HG03108 (cell line): ENCODE measurements around the gene IKBIP.
"Not testable (repeated sequence)": the region's sequence is repeated elsewhere in the genome, so short reads cannot be mapped to it uniquely, and the experiment has no call there.

Experiments used
- ATAC-seq: cut with Tn5 transposase; IDR thresholded peaks from one replicate; pipeline ENCODE4 v1.9.1; 2021; ENCODE audit warnings: moderate library complexity; ENCODE audit not compliant: unreplicated experiment

Gene IKBIP

DNA sequence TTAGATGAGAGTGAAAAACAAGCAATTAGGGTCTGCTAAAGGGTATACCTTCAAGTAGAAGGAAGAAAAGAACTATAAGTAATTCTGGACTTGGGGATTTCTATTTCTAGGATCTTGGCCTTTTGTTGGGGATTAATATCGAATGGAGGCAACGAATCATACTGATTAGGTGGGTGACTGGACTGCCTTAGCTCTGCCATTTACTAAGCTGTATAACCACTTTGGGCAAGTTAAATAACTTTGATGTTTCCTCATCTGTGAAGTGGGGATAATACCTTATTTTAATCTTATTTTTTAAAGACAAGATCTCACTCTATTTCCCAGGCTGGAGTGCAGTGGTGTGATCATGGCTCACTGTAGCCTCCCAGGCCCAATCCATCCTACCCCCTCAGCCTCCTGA lies 6.6 kb downstream of the IKBIP start:
- ATAC-seq: no peak

DNA sequence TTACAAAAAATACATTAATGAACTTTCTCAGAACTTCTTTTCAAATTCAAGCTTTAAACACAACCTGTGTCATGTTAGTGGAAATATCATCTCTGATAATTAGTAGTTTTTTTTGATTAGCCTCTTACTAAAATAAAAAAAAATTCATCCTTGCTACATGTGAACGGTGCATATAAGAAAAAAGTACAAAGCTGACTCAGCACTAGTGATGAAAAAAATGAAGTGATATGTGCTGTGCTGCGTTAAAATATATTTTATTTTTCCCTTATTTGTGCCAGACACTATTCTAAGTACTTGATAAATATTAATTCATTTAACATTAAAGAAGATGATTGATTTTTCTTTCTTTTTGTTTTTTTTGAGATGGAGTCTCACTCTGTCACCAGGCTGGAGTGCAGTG lies 7.5 kb downstream of the IKBIP start:
- ATAC-seq: no peak

DNA sequence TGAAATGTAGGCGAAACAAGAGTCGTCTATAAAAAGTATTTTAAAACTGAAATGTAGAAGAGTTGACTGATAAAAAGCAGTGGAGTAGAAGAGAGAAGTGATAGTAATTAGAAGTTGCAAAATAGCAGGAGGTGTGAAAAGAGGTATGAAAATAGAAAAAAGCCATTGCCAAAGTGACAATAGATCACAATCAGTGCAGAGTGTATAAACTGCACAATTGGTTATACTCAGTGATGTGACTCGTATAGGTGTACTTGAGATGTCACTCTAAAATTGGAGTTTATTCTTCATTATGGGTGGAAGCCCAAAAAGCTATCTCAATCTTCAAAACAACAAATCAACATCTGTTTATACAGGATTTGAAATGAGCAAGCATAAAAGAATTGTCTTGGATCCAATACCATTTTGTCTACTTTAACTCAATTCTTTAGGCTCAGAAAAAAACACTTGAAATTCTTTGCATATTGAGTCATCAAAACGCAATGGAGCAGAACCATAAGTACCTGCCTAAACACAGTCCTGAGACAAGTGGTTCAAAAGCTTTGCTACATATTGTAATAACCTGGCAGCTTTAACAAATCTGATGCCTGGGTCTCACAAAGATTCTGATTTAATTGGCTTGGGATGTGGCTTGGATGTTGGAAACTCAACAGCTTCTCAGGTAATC lies 8.8 kb downstream of the IKBIP start:
- ATAC-seq: peak; percentile 56

DNA sequence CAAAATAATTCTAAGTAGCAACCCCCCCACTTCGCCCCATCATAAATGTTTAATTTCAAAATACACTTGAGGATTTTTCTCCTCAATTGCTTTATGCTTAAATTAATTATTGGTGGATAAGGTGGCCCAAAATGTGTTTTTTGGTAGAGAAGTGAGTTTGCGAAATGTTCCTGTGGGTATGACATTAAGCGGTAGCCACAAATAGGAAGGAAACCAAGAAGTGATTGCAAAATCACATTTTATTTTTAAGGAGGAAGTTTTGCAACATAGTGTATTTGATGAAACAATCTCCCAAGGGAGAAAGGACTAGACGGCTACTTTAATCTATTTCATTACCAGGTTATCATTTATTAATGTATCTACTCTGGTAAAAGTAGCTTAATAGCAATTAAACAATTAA lies 25.6 kb downstream of the IKBIP start:
- no peak for ATAC-seq

DNA sequence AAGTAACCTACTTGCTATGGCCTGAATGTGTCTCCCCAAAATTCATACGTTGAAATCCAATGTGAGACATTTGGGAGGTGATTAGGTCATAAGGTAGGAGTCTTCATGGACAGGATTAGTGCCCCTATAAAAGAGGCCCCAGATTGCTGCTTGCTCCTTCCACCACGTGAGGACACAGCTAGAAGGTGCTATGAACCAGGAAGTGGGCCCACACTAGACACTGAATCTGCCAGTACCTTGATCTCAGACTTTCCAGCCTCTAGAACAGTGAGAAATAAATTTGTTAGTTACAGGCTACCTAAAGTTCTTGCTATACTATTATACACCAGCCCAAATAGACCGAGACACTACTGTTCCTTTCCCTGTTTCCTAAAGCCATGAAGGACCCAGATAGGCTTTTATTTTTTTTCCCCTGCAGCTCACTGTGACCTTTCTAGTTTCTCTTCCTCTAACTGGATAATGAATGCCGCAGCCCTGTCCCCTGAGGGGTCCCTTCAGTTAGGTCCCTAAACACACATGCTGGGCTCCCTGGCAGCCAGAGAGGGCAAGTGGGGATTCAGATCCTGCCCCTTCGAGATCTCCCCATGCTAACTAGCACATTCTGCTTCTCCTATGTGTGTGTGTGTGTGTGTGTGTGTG lies 31.8 kb downstream of the IKBIP start:
- peak; percentile 84 for ATAC-seq

DNA sequence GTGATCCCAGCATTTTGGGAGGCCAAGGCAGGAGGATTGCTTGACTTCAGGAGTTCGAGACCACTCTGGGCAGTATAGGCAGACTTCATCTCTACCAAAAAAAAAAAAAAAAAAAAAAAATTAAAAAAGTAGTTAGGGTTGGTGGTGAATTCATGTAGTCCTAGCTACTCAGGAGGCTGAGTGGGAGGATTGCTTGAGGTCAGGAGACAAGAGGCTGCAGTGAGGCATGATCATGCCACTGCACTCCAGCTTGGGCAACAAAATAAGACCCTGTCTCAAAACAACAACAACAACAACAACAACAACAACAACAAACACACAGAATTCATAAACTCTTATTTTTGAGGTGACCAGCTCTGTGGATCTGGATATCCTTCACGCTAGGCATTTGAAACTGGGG lies 34.0 kb downstream of the IKBIP start:
- no peak for ATAC-seq

DNA sequence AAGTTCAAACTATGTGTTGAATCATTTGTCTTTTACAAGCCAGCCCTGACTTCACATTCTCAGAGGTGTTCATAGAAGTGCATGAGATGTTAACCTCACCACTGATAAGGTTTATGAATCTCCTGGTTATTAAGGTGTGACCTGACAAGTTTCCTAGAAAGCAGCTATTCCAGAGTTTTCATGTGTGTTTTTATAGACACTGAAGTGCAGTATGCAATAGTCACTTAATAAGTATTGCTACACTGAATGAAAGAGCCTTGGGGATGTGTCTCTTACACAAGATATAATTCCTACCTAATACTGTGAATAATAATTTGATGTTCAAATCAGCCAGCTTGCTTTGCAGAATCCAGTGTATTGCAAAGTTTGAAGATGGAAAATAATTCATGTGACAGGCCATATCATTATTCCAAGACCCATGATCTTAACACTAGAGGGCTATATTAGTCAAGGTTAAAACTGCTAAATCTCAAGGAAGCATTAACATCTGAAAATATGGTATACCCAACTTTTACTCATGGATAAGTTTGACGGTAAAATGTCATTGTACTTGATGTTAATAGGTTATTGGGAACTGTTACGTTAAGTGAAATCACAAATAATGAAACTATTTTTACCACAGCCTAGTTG lies 38.1 kb downstream of the IKBIP start:
- no peak for ATAC-seq

DNA sequence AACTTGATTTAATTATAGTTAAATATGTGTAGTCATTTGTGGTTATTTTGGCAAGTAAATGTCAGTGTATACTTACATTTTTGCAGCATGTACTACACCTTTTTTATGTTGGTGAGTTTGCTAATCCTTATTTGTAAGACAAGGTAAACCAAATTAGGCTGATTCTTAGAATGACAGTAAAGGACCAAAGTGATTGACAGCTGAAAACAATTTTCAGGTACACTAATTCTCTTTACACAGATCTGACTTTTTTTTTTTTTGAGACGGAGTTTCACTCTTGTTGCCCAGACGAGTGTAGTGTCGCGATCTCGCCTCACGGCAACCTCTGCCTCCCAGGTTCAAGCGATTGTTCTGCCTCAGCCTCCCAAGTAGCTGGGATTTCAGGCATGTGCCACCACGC lies 42.7 kb downstream of the IKBIP start:
- ATAC-seq: no peak

DNA sequence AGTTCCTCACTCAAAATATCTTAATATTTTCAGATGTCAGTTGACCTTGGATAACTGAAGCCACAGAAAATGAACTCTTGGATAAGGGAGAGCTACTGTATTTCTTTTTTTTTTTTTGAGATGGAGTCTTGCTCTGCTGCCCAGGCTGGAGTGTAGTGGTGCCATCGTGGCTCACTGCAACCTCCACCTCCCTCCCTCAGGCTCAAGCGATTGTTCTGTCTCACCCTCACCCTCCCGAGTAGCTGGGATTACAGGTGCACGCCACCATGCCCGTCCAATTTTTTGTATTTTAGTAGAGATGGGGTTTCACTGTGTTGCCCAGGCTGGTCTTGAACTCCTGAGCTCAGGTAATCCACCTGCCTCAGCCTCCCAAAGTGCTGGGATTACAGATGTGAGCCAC lies 47.3 kb downstream of the IKBIP start:
- ATAC-seq: not testable (repeated sequence)

DNA sequence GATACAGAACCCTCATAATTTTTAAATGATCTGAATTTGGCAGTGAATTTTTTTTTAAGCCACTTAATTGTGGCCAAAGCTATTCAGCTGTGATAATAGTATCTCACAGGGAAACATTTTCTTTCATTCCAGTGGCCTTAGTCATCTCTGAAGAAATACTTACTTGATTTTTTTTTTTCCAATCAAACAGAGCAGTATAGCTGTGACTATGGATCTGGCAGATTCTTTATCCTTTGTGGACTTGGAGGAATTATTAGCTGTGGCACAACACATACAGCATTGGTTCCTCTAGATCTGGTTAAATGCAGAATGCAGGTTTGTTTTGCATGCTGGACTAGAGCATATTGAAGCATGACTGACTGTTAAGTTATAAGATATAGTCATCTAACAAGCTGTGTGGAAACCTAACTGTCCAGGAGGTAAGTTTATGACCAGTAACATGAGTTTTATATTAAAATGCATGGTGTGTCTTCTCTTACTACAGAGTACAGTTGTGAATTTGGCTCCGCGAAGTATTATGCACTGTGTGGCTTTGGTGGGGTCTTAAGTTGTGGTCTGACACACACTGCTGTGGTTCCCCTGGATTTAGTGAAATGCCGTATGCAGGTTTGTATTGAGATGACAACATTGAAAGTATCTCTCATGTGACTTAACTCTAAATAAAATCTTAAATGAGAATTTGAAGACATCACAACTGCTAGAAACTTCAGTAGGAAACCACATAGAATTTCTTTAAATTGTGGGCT lies 49.2 kb downstream of the IKBIP start:
- ATAC-seq: no peak

DNA sequence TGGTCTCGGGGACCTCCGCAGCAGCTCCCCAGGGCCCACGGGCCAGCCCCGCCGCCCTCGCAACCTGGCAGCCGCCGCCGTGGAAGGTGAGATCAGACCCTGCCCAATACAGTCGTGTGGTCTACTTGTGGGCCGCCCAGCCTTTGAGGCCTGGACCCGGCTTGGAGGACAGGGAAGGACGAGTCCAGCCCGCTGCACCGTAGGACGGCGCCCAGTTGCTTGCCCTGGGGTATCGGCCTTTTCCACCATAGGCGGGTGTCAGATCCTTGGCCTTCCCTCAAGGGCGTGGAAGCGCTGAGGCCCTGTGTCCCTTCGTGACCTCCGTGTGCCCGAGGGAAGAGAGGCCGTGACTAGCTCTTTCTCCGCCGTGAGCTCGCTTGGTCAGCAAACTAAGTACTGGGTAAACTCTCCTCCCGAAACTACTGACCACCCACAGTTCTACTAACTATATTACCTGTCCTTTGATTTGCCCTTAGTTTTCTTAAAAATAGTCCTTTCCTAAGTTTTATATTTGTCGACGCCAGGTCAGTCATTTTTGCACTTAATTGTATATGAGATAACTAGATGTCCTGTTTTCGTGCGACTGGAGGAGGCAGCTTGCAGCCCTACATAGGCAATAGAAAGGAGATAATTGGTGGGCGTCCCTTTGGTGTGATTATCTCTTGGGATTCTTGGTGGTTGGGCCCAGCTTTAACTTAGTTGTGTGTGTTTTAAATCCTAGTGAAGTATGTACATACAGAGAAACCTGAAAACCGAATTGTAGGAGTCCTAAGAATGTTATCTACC lies 50.3 kb downstream of the IKBIP start:
- no peak for ATAC-seq

DNA sequence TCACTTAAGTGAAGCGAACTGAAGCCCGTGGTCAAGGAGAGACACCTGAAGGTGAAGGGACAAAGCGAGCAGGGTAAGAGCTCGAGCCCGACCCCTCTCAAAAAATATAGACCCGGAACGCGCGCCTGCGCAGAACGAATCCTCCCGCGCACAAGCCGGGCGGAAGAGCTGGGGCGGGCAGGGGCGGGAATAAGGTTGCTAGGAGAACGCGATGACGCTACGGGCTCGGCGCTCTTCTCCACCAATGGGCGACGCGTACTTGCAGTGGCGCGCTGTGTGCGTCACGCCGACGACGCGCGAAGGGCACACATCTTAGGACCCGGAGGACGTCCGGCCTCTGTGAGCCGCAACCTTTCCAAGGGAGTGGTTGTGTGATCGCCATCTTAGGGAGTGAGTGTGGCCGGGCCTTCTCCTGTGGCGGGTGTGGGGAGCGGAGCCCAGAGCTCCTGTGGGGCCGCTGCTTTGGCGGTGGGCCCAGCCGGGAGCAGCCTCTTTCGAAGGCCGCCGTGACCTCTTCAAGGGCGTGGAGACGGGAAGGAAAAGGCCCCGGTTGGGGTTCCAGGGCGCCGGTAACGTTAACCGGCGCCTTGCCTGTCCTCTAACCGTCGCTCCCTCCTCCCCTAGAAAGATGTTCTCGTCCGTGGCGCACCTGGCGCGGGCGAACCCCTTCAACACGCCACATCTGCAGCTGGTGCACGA lies 51.1 kb downstream of the IKBIP start, which contains the start of gene SLC25A3:
Gene SLC25A3, plus strand, starts transcription at position 336 of the 699 bp plus-strand sequence. Its CDS starts 293 bp downstream, at position 629.
- ATAC-seq: peak; percentile 100

DNA sequence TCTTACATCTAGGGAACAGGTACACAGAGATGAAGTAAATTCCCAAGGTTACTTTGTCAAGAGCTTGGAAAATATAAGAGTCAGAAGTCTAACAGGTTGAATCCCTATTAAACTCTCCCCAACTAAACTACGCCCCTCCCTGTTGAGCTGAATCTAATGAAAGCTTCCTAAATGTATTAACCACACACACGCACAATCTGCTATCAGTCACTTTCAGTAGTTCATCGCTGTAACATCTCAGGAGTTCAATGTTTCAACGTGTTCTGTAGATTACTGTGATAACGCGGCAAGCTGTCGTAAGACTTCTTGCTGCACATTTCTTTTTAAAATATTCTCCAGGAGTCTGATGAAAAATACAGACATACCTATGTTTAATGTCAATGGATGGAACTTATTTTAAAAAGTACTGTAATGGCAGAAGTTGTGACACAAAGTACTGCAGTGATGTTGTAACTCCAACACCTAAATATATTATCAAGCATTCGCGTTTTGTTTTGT lies 51.7 kb downstream of the IKBIP start:
- no peak for ATAC-seq

DNA sequence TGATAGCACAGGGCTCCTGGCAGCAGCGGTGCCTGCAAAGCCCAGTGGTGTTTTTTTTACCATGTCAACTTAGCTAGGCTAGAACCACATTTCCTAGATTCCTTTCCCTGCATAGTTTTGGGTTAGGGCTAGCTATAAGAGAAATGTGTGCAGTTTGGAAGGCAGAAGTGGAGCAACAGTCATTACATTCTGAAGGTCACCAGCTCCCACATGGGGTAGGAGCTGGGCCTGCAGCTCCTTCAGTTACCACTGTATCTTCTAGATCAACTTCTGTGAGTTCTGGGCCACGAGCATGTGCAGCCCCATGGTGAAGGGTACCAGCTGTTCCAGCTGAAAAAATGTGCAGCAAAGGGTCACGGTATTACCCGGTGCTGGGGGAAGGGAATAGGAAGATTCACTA lies 53.4 kb downstream of the IKBIP start:
- ATAC-seq: no peak

DNA sequence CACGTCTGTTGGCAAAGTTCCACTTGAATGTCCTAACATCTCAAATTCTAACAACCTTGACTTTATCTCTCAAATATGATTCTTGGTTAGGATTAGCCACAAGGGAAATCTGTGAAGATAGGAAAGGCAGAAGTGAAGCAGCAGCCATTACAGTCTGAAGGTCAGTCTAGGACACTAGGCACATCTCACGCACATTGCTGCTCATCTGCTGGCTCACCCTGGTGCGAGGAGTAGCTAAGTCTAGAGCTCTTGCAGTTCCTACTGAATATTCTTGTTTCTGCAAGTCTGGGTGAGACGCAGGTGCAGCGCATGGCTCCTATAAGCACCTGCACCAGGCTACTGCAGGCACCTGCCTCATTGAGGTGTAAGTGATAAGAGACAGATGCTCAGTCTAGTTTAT lies 57.5 kb downstream of the IKBIP start:
- ATAC-seq: no peak

DNA sequence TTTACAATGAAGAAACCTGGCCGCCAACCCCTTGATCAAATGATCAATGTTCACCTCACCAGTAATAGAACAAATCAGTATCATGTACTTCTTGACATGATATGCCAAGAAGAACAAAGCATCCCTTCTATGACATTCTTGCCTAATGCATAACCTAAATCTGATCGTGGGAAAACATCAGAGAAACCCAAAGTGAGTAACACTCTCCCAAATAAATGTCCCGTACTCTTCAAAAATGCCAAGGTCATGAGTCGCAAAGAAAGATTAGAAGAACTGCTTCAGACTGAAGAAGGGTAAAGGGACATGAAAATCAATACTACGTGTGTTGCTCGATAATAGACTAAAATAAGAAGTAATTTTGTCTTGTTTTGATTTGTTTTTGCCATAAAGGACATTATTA lies 62.5 kb downstream of the IKBIP start:
- no peak for ATAC-seq

DNA sequence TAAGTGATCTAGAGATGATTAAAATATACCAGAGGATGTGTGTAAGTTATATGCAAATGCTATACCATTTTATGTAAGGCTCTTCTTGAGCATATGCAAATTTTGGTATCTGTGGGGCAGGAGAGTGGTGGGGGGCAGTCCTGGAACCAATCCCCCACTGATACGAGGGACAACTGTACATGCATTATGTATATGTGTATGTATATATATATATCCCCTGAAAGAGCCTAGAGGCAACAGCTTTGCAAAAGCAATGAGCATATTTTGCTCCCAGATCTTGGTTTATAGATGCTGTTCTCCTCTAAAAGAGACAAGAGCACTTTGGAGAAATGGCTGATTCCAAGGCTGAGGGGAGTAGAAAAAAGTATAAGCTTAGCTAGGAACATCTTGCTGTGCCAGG lies 63.5 kb downstream of the IKBIP start:
- ATAC-seq: no peak

DNA sequence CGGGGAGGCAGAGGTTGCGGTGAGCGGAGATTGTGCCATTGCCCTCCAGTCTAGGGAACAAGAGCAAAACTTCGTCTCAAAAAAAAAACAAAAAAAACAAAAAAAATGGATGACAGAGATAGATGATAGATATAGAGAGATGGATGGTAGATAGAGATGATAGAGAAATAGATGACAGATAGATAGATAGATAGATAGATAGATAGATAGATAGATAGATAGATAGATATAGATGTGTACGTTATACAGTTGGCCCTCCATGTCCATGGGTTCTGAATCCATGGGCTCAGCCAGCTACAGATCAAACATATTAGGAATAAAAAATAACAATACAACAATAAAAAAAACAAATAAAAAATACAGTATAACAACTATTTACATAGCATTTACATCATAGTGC lies 63.9 kb downstream of the IKBIP start:
- no peak for ATAC-seq

DNA sequence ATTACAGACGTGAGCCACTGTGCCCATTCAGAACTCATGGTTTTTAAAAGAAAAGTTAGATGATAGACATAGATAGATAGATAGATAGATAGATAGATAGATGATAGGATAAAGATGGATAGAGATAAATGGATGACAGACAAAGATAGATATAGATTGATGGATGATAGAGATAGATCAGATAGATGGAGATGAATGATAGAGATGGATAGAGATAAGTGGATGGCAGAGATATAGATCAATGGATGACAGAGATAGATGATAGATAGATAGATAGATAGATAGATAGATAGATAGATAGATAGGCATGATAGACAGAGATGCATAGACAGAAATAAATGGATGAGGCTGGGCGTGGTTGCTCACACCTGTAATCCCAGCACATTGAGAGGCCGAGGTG lies 64.8 kb downstream of the IKBIP start:
- no peak for ATAC-seq

DNA sequence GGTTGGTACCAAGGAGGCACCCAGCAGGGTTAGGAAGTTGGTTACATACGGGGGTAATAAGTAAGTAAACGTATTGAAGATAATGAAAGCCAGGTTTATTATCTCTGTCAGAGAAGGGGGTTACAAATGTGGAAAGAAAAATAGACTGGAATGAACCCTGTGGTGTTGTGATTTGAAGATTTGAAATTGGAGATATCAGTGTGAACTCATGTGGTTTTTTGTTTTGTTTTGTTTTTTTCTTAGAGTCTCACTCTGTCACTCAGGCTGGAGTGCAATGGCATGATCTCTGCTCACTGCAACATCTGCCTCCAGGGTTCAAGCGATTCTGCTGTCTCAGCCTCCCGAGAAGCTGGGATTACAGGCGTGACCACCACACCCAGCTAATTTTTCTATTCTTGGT lies 65.2 kb downstream of the IKBIP start:
- ATAC-seq: no peak
